ENCODE data around the gene HRC.
"Not testable (repeated sequence)": the region's sequence is repeated elsewhere in the genome, so short reads cannot be mapped to it uniquely, and the experiment has no call there.

HRC gene

DNA sequence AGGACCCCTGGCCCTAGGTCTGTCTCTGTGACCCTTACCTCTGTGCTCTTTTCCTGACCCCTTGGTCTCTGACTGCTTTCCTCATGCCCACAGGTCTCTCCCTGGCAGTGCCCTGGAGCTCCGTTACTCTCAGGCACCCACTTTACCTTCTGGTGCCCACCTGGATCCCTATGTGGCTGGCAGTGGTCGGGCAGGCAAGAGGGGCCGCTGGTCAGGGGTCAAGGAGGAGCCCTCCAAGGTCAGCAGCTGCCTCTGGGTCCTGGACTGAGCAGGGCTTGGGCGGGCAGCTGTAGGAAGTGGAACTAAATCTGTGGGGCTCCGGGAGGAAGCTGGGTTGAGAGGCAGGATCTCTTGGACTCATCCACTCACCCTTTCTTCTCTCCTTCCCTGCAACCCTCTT, 19.5 kb downstream of the HRC start:
- DNase-seq (ENCODE audit: low spot score) = no peak

DNA sequence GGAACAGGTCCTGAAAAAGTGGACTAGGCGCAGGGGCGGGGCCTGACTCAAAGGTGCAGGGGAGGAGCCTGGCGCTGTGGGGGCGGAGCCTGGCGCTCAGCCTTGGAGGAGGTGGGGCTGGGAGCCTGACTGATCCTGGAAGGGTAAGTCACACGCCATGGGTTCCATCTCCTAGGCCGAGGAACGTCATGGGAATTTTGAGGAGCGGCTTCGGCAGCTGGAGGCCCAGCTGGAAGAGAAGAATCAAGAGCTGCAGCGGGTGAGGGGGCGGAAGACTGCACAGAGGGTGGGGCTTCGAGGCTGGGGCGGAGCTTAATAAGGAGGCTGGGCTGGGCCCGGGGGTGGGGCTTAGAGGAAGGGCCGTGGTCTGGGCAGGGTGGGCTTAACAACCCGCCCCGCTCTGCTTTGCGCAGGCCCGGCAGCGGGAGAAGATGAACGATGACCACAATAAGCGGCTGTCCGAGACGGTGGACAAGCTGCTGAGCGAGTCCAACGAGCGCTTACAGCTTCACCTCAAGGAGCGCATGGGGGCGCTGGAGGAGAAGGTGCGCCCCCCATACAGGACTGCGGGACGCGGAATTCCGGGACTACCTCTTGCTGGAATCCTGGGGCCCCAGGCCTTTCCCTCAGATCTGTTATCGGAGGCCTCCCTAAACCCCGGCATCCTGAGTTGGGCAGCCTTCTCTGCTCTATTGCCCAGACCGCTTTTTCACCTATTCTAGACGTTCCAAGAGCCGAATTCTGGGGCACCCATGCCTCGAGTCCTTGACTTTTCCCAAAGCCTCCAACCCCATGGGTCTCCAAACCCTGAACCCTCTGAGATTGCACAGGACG, 21.4 kb downstream of the HRC start:
- DNase-seq (ENCODE audit: low spot score) = no peak

DNA sequence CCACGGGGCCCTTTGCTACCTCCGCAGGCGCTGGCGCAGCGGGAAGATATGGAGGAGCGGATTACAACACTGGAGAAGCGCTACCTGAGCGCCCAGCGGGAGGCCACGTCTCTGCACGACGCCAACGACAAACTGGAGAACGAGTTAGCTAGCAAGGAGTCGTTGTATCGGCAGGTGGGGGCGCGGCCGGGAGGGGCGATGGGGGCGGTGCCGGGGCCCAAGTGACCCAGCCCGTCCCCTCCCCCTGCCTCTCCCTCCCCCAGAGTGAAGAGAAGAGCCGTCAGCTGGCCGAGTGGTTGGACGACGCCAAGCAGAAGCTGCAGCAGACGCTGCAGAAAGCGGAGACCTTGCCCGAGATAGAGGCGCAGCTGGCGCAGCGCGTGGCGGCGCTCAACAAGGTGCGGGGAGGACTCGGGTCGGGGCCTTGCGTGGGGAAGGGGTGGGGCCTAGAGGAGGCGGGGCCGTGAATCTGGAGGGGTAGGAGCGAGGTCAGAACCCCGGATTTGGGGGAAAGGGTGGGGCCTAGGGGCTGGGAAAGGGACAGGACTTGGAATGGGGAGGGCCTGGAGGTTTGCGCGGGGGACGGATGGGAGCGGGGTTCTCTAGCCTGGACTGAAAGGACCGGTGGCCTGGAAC, 22.1 kb downstream of the HRC start:
- DNase-seq (ENCODE audit: low spot score) = no peak

DNA sequence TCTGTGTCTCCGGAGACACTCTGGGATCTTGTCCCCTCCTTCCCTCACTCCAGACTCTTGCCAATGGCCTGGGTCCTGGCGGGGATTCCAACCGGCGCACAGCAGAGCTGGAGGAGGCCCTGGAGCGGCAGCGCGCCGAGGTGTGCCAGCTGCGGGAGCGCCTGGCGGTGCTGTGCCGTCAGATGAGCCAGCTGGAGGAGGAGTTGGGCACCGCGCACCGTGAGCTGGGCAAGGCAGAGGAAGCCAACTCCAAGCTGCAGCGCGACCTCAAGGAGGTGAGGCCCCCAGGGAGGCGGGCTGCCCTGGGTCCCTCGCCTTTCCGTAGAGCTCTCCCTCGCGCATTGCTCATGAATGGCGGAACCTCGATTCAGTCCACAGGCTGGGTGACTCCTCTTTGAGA, 24.9 kb downstream of the HRC start:
- DNase-seq (ENCODE audit: low spot score) = no peak

DNA sequence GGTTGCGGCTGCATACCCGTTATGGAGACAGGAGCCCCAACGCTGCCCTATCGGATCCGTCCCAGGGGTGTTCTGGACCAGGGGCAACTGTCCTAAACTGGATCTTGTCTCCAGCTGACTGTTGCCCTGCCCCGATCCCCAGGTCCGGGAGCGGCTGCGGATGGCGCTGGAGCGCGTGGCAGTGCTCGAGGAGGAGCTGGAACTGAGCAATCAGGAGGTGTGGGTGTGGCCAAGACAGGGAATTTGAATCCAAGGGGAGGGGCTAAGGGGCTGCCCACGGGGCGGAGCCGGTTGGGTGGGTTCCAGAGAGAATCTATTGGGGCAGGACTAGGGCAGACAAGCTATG, 26.0 kb downstream of the HRC start:
- no peak for DNase-seq (ENCODE audit: low spot score)

DNA sequence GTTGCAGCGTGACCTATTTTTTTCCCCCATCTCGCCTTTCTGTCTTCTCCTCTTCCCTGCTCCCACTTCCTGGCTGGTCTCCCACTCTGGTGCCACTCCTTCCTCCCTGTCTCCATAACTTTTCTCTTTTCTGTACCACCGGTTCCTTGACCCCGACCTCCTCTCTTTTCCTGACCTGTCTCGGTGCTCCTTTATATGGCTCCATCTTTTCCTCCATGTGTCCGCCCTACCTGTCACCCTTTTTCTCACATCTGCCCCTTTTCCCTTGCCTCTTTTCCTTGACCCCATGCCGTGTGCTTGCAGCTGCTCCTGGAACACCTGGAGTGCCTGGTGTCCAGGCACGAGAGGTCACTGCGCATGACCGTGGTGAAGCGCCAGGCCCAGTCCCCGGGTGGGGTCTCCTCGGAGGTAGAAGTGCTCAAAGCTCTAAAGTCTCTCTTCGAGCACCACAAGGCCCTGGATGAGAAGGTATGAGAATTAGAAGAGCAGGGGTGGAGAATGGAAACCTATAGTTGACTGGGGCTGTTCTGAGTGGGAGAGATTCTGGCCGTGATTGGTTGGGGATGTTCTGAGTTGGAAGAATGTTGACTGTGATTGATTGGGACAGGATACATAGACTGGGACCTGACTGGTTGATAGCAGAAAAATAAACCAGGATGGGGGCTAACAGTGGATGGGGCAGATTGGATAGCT, 26.5 kb downstream of the HRC start:
- DNase-seq (ENCODE audit: low spot score) = no peak

DNA sequence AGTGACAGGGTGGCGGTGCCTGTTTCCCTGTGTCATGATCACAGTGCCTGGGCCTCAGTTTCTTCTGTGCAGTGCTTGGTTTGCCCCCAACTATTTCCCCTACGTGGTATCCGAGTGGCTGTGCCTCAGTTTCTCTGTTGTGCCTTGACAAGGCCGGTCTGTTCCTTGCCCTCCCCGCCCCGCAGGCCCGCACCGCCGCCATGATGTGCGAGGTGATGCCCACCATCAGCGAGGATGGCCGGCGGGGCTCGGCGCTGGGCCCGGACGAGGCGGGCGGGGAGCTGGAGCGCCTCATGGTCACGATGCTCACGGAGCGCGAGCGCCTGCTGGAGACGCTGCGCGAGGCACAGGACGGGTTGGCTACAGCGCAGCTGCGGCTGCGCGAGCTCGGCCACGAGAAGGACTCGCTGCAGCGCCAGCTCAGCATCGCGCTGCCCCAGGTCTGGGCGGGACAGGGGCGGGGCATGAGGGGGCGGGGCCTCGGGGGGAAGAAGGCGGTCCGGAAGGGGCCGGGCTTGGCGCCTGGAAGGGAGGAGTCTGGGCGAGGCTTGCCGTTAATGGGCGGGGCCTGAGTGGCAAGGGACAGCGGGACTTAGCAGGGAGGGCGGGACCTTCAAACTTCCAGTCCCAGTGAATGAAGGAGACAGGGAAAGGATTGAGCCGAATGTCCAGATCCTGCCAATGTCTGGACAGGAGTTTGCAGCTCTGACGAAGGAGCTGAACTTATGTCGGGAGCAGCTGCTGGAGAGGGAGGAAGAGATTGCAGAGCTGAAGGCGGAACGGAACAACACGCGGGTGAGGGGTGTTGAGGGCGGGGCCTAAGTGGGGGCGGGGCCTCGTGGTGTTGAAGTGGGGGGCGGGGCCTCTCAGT, 27.3 kb downstream of the HRC start:
- peak; percentile 95 for DNase-seq (ENCODE audit: low spot score)

DNA sequence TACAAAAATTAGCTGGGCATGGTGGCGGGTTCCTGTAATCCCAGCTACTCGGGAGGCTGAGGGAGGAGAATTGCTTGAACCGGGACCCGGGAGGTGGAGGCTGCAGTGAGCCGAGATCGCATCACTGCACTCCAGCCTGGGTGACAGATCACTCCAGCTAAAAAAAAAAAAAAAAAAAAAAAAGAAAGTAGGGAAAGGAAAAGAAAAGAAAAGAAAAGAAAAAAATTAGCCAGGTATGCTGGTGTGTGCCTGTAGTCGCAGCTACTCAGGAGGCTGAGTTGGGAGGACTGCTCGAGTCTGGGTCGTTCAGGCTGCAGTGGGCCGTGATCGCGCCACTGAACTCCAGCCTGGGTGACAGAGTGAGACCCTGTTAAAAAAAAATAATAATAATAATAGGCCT, 28.0 kb downstream of the HRC start:
- not testable (repeated sequence) for DNase-seq (ENCODE audit: low spot score)

DNA sequence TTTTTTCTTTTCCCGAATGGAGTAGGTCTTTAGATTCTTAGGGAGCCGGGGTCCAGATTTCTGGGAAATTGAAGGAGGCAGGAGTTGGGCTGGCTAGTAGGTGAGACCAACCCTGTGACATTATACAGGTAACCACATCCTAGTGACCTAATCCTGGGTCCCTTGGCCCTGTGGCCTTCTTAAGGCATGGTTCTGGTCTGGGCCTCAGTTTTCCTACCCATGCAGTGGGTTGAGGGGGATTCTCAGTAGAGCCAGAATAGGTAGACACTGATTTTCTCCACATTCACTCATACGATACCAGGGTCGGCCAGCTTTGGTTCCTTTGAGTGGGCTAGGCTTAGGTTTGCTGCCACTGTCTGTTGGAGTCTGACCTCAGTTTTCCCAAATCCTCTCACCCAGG, 28.6 kb downstream of the HRC start:
- no peak for DNase-seq (ENCODE audit: low spot score)

DNA sequence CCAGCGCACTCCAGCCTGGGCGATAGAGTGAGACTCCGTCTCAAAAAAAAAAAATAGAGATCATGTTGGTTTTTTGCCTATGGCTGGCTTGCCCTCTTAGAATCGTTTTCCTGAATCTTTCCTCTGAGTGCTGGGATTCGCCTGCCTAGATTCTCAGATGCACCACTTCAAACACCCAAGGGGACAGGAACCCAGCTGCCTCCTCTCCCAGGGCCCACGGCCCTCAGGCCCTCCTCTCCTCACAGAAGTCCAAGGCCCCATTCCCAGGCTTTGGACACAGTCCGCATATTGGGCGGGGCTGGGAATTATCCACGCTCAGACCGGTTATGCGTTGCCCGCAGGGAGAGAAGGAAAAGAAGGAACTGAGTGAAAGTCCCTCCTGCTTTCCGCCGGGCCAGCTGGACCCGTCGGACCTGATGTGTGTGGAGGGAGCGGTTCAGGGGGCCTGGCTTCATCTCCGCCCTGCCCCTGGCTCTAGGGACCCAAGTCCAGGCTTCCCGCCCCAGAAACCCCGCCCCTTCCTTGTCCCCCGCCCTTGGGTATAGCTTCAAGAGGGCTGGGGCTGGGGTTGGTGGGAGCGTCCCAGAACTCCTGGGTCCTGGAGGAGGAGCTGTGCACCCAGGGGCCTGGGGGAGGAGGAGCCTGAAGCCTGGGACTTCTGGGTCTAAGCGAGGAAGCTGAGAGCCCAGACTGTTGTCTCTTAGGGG, 30.0 kb downstream of the HRC start:
- no peak for DNase-seq (ENCODE audit: low spot score)

DNA sequence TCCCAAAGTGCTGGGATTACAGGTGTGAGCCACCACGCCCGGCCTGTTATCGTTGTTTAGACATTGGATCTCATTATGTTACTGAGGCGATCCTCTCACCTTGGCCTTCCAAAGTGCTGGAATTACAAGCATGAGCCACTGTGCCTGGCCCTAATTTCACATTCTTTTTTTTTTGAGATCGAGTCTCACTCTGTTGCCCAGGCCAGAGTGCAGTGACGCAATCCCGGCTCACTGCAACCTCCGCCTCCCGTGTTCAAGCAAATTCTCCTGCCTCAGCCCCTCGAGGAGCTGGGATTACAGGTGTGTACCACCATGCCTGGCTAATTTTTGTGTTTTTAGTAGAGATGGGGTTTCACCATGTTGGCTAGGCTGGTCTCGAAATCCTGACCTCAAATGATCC, 31.9 kb downstream of the HRC start:
- not testable (repeated sequence) for DNase-seq (ENCODE audit: low spot score)

DNA sequence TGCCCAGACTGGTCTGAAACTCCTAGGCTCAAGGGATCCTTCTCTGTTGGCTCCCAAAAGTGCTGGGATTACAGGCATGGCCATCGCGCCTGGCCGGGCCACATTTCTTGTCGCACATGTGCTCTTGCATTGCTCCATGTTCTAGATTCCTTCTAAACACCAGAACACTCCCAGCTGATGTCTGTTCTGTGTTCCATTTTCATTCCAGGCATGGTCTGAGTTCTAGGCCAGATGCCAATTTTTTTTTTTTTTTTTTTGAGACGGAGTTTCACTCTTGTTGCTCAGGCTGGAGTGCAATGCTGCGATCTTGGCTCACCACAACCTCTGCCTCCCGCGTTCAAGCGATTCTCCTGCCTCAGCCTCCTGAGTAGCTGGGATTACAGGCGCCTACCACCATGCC, 33.4 kb downstream of the HRC start:
- not testable (repeated sequence) for DNase-seq (ENCODE audit: low spot score)

DNA sequence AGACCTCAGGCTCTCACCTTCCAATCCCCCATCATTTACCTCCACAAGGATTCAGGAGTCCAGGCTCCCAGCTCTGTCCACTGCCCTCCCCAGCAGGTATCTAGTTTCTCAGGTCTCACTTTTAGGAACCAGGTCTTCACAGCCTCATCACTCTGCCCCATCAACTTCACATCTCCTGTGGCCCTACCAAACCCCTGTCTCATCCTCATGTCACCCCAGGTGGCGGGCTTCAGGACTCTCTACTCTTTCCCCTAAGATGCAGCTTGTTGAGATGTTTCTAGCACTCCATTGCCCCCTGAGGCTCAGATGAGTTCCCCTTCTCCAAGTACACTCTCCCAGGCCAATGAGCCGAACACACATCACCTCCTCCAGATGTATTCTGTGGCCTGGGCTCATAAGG, 34.3 kb downstream of the HRC start:
- no peak for DNase-seq (ENCODE audit: low spot score)

DNA sequence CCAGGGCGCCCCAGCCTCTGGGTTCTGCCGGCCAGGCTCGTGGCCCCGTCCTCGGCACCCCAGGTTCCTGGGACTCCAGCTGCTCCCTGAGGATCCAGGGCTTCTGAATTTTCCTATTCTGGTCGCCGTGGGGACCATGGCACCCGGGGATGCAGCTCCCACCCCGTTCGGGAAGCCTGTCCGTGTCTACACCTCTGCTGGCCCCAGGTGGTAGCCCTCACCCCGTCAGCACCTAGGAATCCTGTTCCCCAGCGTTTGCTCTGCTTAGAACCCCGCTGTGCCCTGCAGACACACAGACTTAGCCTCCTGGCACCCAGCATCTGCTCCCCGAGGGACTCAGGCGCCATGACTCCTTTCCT, 34.9 kb downstream of the HRC start:
- no peak for DNase-seq (ENCODE audit: low spot score)

DNA sequence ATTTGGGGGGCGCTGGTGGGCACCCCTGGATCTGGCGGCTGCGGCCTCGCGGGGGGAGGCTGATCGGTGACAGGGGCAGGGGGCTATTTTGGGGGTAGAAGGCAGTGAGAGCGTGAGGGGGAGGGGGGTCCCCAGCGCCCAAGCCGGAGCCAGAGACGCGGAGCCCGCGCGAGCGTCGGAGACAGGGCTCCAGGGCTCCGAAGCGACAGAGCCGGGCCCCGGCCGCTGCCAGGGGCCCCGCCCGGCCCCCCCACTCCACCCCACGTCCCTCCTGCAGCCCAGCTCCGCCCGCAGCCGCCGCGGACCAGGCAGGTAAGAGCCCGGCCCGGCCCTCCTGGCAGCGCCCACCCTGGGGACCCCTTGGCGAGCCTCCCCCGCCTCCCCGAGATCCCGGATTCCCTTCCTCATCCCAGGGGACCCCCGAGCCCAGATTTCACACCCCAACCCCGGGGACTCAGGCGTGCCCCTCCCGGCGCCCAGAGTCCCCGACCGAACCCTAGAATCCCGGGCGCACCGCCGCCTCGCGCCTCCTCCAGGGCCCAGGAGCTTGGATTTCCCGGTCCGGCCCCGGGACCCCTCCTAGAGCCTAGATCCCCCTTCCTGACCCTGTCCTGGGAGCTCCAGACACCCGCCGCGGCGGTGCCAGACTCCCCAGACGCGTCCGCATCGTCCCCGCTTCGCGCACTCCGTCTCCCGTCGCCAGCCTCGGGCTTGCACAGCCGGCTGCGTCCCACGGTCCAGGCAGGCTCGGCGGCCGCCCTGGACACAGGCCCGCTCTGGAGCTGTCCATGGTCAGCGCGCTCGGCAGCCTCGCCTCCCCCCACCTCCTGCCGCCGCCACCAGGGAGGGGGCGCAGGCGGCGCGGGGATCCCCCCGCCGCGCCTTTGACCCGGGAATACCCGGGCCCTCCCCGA, 35.5 kb downstream of the HRC start, which contains the start of gene PPFIA3:
PPFIA3 (plus strand) TSS at position 134 of the 914 bp plus-strand sequence. CDS start 8,330 bp downstream, outside the sequence.
- DNase-seq (ENCODE audit: low spot score) = peak; percentile 48

DNA sequence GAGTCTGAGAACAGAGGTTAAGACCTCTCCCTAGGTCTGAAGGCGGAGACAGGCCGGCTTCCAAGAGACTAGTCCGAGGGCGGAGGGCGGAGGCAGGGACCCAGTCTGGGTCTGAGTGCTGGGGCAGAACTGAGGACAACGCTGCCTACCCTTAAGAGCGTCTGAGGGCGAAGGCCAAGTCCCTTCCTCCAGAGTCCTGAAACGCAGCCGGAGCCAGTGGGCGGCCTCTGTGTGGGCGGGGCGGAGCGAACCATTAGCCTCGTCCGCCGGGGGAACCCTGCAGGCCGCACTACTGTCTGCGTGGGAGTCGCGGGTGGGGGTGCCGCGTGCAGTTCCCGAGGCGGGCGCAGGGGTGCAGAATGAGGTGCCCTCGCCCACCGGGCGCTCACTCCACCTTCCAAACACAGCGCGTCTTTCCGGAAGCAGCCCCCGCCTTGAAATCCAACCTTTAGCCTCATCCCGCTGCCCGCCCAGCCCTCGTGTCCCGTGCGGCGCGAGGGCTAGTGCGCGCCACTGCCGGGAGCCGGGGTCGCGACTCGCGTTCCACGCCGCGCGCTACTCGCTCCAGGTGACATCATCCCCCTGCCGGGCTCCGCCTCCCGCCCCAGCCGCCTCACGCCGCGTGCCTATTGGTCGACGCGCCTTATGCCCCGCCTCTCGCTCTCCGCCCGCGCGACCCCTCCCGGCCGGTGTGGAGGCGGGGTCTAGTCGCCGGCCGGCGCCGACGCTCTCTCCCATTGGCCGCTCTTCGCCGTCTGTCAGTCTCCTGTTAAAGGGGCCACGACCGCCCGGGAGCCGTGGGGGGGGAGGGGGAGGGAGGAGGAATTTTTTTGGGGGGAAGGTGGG, 36.4 kb downstream of the HRC start, which contains the start of gene C19orf73:
C19orf73 (minus strand) TSS at position 579 of the 846 bp plus-strand sequence; CDS start at position 458, 121 bp downstream.
- DNase-seq (ENCODE audit: low spot score) = peak; percentile 92

DNA sequence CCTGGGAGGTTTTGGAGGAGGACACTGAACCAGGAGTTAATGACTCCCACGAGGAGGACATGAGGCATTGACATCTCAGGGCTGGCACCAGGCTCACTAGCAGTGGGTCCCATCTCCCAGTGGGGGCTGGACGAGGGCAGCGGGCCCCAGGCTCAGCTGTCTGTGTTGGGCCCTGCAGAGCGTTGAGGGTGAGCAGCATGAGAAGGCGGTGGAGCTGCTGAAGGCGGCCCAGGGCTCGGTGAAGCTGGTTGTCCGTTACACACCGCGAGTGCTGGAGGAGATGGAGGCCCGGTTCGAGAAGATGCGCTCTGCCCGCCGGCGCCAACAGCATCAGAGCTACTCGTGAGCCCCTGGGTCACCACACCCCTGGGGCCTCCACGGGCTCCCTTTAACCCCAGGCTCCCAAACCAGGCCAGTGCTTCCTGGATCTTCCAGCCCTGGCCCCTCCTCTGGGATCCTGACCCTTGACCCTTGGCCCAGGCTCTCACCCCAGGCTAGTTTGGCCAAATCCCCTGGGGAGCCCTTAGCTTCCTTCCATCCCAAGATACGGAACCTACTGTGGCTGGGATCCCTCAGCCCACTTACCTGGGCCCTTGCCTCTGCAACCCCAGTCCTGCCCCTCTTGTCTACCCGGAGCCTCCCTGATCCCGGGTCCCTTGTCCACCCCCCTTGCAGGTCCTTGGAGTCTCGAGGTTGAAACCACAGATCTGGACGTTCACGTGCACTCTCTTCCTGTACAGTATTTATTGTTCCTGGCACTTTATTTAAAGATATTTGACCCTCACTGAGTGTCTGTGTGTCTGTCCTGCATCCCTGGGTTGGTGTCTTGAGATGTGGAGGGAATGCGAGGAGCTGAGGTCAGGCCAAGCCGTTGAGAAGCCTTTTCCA, 37.3 kb downstream of the HRC start:
- no peak for DNase-seq (ENCODE audit: low spot score)

DNA sequence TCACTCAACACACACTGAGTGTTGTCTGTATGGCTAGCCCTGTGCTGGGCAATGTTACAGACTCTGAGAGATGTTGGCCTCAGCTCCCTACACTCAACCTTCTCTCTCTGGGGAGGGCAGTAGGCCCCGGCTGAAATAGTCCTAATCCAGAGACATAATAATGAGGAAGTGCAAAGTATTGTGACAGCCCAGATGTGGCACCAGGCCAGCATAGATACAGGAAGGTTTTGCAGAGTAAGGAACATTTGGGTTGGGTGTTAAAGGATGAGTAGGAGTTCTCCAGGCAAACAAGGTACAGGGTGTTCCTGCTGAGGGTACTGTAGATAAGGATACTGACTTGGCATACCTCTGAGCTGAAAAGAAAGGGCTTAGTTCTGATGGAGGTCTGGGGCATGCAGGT, 38.7 kb downstream of the HRC start:
- DNase-seq (ENCODE audit: low spot score) = no peak

Data from kidney capillary endothelial cell (primary cell).